Ishikawa (cell line): ENCODE data around the gene SLC6A11.

Experiments
- CEBPB ChIP-seq: IDR thresholded peaks from 2 replicates; pipeline ENCODE4 v1.6.1; 2012
- CREB1 ChIP-seq: IDR thresholded peaks from 2 replicates; pipeline ENCODE4 v1.6.1; 2012; ENCODE audit warnings: low read depth
- EP300 ChIP-seq: IDR thresholded peaks from 2 replicates; pipeline ENCODE4 v1.6.1; 2012; ENCODE audit warnings: borderline replicate concordance
- FOXM1 ChIP-seq: IDR thresholded peaks from 2 replicates; pipeline ENCODE4 v1.6.1; 2012; ENCODE audit warnings: low read depth, borderline replicate concordance
- RAD21 ChIP-seq: IDR thresholded peaks from 2 replicates; pipeline ENCODE4 v1.6.1; 2012; ENCODE audit warnings: low read depth
- REST ChIP-seq: IDR thresholded peaks from 2 replicates; pipeline ENCODE4 v1.6.1; 2012; ENCODE audit warnings: low read depth, mild to moderate bottlenecking
- TAF1 ChIP-seq: IDR thresholded peaks from 2 replicates; pipeline ENCODE4 v1.6.1; 2012; ENCODE audit warnings: low read depth, mild to moderate bottlenecking
- TCF12 ChIP-seq: IDR thresholded peaks from 2 replicates; pipeline ENCODE4 v1.6.1; 2012; ENCODE audit warnings: low read depth
- YY1 ChIP-seq: IDR thresholded peaks from 2 replicates; pipeline ENCODE4 v1.6.1; 2012; ENCODE audit warnings: low read depth
- ZBTB7A ChIP-seq: IDR thresholded peaks from 2 replicates; pipeline ENCODE4 v1.6.1; 2012; ENCODE audit warnings: low read depth

- TF ChIP-seq TCF12 (no peak), EP300 (no peak), TAF1 (no peak), CEBPB (no peak), RAD21 (no peak), YY1 (no peak), REST (no peak), CREB1 (no peak), FOXM1 (no peak), ZBTB7A (no peak)
Observed at GRCh38 chr3:10786640-10787039, 29.4 kb upstream of the SLC6A11 start.
